ENCODE data around the gene GPBAR1. TPM values are rescaled to one million over a fixed set of nuclear protein-coding genes. Genes with fewer than 3 reads are reported as not detected.
A peak's percentile ranks its signal among the peaks of the same experiment; 100 is the strongest.

GPBAR1 gene
- total RNA-seq, 2 donors from 2014 or later: 1.1 to 1.3 TPM

DNA sequence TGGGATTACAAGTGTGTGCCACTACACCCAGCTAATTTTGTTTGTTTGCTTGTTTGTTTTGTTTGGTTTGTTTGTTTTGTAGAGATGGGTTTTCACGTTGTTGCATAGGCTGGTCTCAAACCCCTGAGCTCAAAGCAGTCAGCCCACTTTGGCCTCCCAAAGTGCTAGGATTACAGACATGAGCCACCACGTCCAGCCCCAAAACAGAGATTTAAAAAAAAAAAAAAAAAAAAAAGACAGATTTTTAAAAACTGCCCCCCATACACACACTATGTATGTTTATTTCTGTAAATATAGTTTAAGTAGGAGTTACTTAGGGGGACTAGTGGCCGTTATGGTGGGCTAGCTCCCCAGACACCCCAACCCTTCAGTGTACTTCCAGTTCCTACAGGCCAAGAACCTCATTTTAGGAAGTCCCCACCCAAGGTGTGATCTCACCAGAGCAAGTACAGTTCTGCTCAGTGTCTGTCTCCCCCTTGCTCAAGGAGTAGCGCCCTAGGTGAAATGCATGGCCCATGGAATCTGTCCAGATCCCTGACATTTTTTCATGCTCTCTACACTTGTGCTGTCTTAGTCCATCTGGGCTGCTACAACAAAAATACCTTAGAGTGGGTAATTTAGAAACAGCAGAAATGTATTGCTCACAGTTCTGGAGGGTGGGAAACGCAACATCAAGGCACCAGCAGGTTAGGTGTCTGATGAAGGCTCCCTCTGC is 33.1 kb downstream of the GPBAR1 start:
- no peaks in the 10 kb centered on the region for H3K9me3 ChIP-seq
- no peak overlapping the region for H3K4me3 ChIP-seq
- H3K27me3 ChIP-seq: no peaks in the 10 kb centered on the region
- DNase-seq: no peak
- no peaks in the 10 kb centered on the region for H3K36me3 ChIP-seq
- intact Hi-C loops (cut with DNase I): no loop called here
- peak overlapping the region in 1 of 2 donors; percentile 19 for H3K9ac ChIP-seq (ENCODE audit: low read depth in 2 of 2, low read length in 2 of 2)
- H3K4me1 ChIP-seq: peaks cover 13% of the 10 kb centered on the region
- peak overlapping the region; percentile 98 for H3K27ac ChIP-seq
- TF ChIP-seq, protein P1, sequence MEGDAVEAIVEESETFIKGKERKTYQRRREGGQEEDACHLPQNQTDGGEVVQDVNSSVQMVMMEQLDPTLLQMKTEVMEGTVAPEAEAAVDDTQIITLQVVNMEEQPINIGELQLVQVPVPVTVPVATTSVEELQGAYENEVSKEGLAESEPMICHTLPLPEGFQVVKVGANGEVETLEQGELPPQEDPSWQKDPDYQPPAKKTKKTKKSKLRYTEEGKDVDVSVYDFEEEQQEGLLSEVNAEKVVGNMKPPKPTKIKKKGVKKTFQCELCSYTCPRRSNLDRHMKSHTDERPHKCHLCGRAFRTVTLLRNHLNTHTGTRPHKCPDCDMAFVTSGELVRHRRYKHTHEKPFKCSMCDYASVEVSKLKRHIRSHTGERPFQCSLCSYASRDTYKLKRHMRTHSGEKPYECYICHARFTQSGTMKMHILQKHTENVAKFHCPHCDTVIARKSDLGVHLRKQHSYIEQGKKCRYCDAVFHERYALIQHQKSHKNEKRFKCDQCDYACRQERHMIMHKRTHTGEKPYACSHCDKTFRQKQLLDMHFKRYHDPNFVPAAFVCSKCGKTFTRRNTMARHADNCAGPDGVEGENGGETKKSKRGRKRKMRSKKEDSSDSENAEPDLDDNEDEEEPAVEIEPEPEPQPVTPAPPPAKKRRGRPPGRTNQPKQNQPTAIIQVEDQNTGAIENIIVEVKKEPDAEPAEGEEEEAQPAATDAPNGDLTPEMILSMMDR (IDR thresholded peaks at IDR 0.05): no peak

DNA sequence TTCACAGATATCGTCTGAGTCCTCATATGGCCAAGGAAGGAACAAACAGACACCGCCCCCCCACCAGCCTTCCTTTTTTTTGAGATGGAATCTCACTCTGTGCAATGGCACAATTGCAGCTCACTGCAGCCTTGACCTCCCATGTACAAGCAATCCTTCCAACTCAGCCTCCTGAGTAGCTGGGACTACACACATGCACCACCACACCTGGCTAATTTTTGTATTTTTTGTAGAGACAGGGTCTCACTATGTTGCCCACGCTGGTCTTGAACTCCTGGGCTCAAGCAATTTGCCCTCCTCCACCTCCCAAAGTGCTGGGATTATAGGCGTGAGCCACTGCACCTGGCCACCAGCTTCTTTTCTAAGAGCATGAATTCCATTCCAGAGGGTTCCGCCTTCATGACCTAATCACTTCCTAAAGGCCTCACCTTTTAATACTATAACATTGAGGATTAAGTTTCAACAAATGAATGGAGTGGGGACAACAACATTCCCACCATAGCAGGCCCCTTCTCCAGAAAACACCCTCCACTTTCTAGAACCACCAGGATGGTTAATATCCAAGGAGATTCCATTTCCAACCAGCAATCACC is 33.7 kb downstream of the GPBAR1 start:
- TF ChIP-seq, protein P1 (IDR thresholded peaks at IDR 0.05): no peak
- Histone ChIP-seq H3K9ac (ENCODE audit: low read depth in 2 of 2, low read length in 2 of 2) (peak overlapping the region in 1 of 2 donors; percentile 51), H3K36me3 (no peaks in the 10 kb centered on the region), H3K27ac (peak overlapping the region; percentile 33), H3K9me3 (no peaks in the 10 kb centered on the region), H3K4me1 (peaks cover 9% of the 10 kb centered on the region), H3K4me3 (no peak overlapping the region), H3K27me3 (no peaks in the 10 kb centered on the region)
- intact Hi-C loops (cut with DNase I): no loop called here
- no peak for DNase-seq

DNA sequence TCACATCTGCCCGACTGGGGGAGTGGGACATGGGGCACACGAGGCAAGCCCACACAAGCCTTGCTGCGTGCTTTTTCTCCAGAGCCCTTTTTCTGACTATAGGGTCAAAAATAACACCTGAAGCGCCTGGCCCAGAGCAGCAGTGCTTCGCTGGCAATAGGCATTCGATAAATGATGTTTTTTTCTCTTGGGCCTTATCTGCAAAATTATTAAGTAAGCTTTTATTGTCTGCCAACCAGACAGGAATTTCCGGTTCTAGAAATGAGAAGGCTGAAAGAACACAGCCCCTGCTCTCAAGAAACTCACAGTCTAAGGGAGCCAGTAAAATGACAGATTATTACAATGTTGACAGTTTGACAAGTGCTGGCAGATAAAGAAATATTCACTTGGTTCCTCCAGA is 34.2 kb downstream of the GPBAR1 start:
- Histone ChIP-seq H3K4me3 (no peak overlapping the region), H3K4me1 (peaks cover 5% of the 10 kb centered on the region), H3K9ac (ENCODE audit: low read depth in 2 of 2, low read length in 2 of 2) (peak overlapping the region in 1 of 2 donors; percentile 51), H3K36me3 (no peaks in the 10 kb centered on the region), H3K27me3 (no peaks in the 10 kb centered on the region), H3K9me3 (no peaks in the 10 kb centered on the region), H3K27ac (peak overlapping the region; percentile 33)
- intact Hi-C loops (cut with DNase I): no loop called here
- TF ChIP-seq, protein P1 (IDR thresholded peaks at IDR 0.05): no peak
- no peak for DNase-seq

DNA sequence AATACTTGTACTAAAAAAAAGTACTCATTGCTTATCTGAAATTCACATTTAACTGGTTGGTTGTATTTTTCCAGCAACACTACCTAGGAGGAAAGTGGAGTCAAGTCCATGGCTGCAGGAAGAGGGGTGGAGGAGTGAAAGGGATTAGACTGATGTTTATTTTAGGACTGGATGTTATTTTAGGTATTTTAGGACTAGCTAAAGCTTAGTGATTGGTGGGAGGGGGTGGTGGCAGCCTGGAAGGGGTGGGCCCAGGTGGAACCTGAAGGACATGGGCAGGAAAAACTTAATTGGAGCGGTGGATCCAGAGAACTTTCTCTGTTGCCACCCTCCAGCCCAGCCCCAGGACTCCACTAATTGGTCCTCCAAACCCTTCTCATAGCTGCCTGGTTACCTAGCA is 35.4 kb downstream of the GPBAR1 start:
- H3K36me3 ChIP-seq: no peaks in the 10 kb centered on the region
- TF ChIP-seq, protein P1 (IDR thresholded peaks at IDR 0.05): no peak
- intact Hi-C loops (cut with DNase I): no loop called here

DNA sequence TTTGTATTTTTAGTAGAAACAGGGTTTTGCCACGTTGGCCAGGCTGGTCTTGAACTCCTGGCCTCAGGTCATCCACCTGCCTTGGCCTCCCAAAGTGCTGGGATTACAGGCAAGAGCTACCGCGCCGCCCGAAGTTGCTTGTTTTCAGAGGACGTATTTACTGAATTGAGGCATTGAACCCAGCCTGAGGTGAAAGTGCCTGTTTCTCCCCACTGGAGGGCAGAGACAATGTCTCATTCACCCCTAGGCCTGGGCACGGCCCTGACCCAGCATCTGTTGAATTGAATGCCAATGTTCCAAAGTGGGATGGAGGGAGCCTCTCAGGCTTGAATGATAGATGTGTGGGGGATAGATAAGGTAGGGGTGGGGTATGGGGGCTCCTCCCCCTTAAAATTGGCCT is 36.0 kb downstream of the GPBAR1 start:
- Histone ChIP-seq H3K9me3 (no peaks in the 10 kb centered on the region), H3K27ac (no peak overlapping the region), H3K4me3 (no peak overlapping the region), H3K4me1 (no peaks in the 10 kb centered on the region), H3K27me3 (no peaks in the 10 kb centered on the region), H3K36me3 (no peaks in the 10 kb centered on the region), H3K9ac (ENCODE audit: low read depth in 2 of 2, low read length in 2 of 2) (no peak overlapping the region)
- TF ChIP-seq, protein P1 (IDR thresholded peaks at IDR 0.05): no peak
- intact Hi-C loops (cut with DNase I): no loop called here
- no peak for DNase-seq

More for the DNA sequence above, 35.4 kb downstream of the GPBAR1 start:
- no peak for DNase-seq
- H3K27ac ChIP-seq: no peak overlapping the region
- no peaks in the 10 kb centered on the region for H3K4me1 ChIP-seq
- H3K9ac ChIP-seq (ENCODE audit: low read depth in 2 of 2, low read length in 2 of 2): no peak overlapping the region
- no peaks in the 10 kb centered on the region for H3K9me3 ChIP-seq
- H3K27me3 ChIP-seq: no peaks in the 10 kb centered on the region
- no peak overlapping the region for H3K4me3 ChIP-seq

Measured in colonic mucosa (tissue), 4 donors.